ENCODE results near the gene PRKAG2.
"Not testable (repeated sequence)": the region's sequence is repeated elsewhere in the genome, so short reads cannot be mapped to it uniquely, and the experiment has no call there.

PRKAG2 gene

GRCh38 chr7:151801782-151802468, 75.0 kb downstream of the PRKAG2 start:
- H3K27ac ChIP-seq: no peak overlapping the region
- TF ChIP-seq ZFX (IDR thresholded peaks at IDR 0.05; ENCODE audit: borderline replicate concordance) (no peak), CTCF (IDR thresholded peaks at IDR 0.05) (no peak)

- no peak overlapping the region for H3K27ac ChIP-seq
- no peak for TF ChIP-seq CTCF (IDR thresholded peaks at IDR 0.05)
- TF ChIP-seq ZFX (IDR thresholded peaks at IDR 0.05; ENCODE audit: borderline replicate concordance): no peak
Measured at GRCh38 chr7:151801291-151801690, 75.6 kb downstream of the PRKAG2 start.

DNA sequence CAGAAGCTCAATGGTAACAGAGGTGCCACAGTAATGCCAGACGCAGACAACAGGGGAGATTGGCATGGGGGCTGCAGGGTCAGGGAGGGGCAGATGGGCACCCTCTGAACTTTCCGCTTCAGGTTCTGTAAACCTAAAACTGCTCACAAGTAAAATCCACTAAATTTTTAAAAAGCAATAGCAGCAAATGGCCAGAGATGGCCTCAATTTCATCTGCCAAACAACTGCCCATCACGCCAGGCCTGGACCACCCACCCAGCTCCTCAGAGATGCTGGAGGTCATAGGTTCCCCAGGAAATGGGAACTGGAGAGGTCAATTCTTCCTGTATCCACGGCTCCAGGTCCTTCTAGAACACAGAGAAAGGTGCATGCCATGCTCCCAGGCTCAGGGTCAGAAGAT, 76.1 kb downstream of the PRKAG2 start:
- no peak overlapping the region for H3K27ac ChIP-seq
- no peak for TF ChIP-seq ZFX (IDR thresholded peaks at IDR 0.05; ENCODE audit: borderline replicate concordance)
- no peak for TF ChIP-seq CTCF (IDR thresholded peaks at IDR 0.05)

- TF ChIP-seq ZFX (IDR thresholded peaks at IDR 0.05; ENCODE audit: borderline replicate concordance) (no peak), CTCF (IDR thresholded peaks at IDR 0.05) (no peak)
- no peak overlapping the region for H3K27ac ChIP-seq
Measured at GRCh38 chr7:151800391-151800790, 76.5 kb downstream of the PRKAG2 start.

- TF ChIP-seq ZFX (IDR thresholded peaks at IDR 0.05; ENCODE audit: borderline replicate concordance): no peak
- TF ChIP-seq CTCF (IDR thresholded peaks at IDR 0.05): no peak
- no peak overlapping the region for H3K27ac ChIP-seq
Measured at GRCh38 chr7:151799506-151799905, 77.4 kb downstream of the PRKAG2 start.

- H3K27ac ChIP-seq: no peak overlapping the region
- TF ChIP-seq ZFX (IDR thresholded peaks at IDR 0.05; ENCODE audit: borderline replicate concordance) (no peak), CTCF (IDR thresholded peaks at IDR 0.05) (no peak)
Measured at GRCh38 chr7:151798851-151799448, 78.0 kb downstream of the PRKAG2 start.

DNA sequence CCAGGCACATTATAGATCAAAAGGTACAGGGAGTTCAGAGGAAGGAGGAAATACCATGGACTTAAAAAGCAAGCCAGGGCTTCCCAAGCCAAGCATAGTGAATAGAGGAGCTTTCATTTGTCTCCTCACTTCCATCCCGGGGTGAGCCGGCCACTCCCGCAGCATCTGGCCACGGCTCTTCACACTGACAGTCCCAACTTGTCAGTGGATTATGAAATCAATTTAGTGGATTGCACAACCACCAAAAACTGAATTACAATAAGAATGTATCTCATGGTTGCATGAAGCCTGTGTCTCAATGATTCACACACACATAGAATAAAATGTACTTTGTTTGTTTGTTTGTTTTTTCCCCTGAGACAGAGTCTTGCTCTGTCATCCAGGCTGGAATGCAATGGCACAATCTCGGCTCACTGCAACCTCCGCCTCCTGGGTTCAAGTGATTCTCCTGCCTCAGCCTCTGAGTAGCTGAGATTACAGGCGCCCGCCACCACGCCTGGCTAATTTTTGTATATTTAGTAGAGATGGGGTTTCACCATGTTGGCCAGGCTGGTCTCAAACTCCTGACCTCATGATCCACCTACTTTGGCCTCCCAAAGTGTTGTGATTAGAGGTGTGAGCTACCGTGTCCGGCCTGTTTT, 79.1 kb downstream of the PRKAG2 start:
- H3K27ac ChIP-seq: not testable (repeated sequence)
